NCI-H2029 (cell line): ENCODE measurements around the gene CMYA5.
A peak's percentile ranks its signal among the peaks of the same experiment; 100 is the strongest.
"Not testable (repeated sequence)": the region's sequence is repeated elsewhere in the genome, so short reads cannot be mapped to it uniquely, and the experiment has no call there.

Source experiments
- DNase-seq: peaks from one replicate; lab custom pipeline; 2025; lab: John Stamatoyannopoulos, UW

CMYA5 gene

GRCh38 chr5:79689541-79690466 is at the start of gene CMYA5:
TSS of gene CMYA5 (plus strand) at chr5:79689836. CDS start at chr5:79689908, 72 bp downstream.
- DNase-seq, result no peak

DNA sequence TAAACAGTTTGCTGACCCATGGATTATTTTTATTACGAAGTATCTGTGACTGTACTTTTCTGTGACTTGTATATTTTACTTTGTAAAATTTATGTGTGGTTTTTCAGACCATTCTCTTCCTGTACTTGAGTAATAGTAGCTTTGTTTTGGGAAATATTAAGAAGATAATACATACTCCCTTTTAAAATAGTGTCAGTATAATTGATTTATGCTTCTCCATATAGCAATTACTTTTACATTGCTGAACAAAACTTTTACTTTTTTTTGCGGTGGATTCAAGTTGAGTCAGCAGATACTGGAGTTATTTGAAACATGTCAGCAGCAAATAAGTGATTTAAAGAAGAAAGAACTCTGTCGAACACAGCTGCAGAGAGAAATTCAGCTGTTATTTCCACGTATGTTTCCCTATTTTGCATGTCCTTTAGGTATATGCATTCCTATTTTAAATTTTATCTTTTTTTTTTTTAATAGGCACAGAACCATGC is 49.0 kb upstream of the CMYA5 start:
- DNase-seq, result no peak

DNA sequence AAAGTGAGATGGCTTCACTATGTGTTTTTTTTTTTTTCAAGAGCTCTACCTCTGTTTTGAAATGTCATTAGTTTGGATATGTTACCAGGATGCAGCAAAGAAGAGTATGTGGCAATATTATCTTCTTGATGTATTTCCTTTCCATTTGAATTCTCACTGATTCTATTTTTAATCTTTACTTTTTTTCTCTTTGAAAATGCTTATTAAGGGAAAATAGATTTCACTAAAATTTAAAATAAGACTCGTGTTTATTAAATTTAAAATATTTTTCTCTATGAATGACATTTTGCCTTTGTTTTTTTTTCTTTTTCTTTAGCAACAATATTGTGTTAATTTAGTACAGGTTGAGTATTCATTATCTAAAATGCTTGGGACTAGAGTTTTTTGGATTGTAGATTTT is 48.2 kb upstream of the CMYA5 start:
- DNase-seq, result no peak

GRCh38 chr5:79642210-79642609 is 47.4 kb upstream of the CMYA5 start:
- no peak for DNase-seq

GRCh38 chr5:79653843-79654242 is 35.8 kb upstream of the CMYA5 start:
- DNase-seq, result no peak

- no peak for DNase-seq
Measured at GRCh38 chr5:79663212-79663611, 26.4 kb upstream of the CMYA5 start.

DNA sequence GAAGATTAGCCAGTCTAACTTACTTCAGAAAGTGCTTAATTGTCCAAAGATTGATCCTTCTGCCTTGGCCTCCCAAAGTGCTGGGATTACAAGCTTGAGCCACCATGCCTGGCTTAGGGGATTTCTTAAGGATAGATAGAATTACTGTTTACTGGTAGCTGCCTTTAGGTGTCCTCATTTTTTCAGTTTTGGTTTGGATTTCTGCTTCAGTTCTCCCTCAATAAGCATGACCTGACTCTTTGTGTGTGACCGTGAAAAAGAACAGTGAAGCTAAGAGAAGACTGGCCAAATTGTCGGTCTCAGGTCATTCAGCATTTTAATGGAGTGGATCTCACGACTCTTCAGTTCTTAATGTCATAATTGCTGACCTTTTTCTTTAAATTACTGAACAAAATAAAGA is 22.9 kb upstream of the CMYA5 start:
- DNase-seq, result no peak

DNA sequence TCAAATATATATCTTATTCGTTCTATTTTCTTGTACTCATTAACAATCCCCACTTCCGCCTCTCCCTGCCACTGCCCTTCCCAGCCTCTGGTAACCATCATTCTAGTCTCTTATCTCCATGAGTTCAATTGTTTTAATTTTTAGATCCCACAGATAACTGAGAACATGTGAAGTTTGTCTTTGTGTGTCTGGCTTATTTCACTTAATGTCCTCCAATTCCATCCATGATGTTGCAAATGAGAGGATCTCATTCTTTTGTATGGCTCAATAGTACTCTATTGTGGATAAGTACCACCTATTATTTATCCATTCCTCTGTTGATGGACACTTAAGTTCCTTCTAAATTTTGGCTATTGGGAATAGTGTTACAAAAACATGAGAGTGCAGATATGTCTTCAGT is 17.2 kb upstream of the CMYA5 start:
- DNase-seq, result no peak

GRCh38 chr5:79676354-79676753 is 13.3 kb upstream of the CMYA5 start:
- DNase-seq, result not testable (repeated sequence)

- not testable (repeated sequence) for DNase-seq
Measured at GRCh38 chr5:79682102-79682501, 7.5 kb upstream of the CMYA5 start.

DNA sequence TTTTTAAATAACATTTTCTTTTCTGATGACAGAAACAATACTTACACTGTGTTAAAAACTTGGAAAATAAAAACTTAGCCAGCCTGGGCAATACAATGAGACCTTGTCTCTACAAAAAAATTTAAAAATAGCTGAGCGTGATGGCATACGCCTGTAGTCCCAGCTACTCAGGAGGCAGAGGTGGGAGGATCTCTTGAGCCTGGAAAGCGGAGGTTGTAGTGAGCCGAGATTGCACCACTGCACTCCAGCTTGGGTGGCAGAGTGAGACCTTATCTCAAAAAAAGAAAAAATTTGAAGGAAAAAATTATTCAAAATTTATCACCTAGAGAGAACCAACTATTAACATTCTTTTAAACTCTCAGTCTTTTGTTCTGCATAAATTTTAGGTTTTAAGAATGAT is 4.9 kb upstream of the CMYA5 start:
- DNase-seq, result no peak

GRCh38 chr5:79685627-79686026 is 4.0 kb upstream of the CMYA5 start:
- DNase-seq, result no peak

DNA sequence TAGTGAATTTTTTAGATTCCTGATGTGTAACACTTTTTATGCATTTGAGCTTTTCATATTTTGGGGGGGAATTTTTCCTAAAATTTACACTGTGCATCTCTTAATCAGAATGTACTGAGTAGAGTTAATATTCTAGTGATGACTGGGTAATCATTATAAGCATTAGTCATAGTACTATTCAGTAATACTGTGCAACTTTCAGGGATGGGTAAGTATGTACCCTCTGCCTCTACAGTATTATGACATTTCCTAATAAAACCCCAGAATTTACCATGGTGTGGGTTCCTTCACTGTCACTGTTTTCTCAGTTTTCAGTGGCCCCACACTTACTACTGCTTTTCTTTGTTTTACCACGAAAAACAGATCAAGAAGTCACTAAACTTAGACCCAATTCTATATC is 2.8 kb upstream of the CMYA5 start:
- no peak for DNase-seq

DNA sequence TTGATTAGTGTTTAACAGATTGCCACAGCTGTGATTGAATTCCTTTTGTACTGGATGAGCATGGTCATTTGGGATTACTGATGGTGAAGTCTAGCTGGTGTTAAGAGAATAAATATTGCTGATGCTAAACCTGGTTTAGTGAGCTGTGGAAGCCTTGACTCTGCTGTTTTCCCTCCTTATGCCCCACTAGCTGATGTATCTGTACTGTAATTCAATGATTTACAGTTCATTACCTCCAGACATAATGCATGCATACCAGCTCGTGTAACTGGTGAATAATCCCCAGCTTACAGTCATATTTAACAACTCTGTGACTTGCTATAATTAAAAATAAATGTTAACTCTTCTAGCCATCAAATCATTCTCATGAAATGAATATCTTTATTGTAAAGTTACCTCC is 1.7 kb upstream of the CMYA5 start:
- DNase-seq, result no peak

GRCh38 chr5:79691007-79691406 is 1.4 kb downstream of the CMYA5 start:
- peak; percentile 27 for DNase-seq

DNA sequence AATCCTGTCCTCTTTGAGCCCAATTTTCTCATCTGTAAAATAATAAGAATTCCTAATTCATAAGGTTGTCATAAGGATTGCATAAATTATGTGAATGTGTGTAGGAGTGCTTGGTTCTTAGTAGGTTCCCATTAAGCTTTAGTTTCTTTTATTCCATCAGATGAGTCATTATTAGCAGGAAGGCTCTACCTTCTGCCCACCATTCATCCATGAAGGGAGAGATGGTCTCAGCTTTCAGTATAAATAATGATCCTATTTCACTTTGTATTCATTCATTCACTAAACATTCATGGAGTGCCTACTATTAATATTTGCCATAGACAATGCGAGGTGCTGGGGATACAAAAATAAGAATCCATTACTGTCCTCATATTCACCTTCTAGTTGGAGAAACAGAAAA is 3.0 kb downstream of the CMYA5 start:
- peak; percentile 66 for DNase-seq

DNA sequence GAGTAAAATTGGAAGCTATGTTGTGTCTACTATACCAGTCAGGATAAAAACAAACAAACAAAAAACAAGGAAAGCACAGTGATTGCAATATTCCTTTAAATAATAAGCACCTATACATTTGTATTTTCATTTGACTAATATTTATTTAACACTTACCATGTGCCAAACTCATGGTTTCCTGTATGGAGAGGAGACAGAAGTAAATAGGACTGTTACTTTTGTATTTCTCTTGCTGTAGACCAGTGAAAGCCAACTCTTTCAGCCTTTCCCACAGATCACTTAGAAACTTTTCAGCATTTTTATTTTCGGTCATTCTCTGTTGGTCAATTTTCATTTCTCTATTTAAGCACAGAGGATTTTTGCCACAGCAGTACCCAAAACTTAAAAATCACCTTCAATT is 4.5 kb downstream of the CMYA5 start:
- DNase-seq, result no peak

- DNase-seq, result peak; percentile 89
Measured at GRCh38 chr5:79694652-79695051, 5.0 kb downstream of the CMYA5 start.

DNA sequence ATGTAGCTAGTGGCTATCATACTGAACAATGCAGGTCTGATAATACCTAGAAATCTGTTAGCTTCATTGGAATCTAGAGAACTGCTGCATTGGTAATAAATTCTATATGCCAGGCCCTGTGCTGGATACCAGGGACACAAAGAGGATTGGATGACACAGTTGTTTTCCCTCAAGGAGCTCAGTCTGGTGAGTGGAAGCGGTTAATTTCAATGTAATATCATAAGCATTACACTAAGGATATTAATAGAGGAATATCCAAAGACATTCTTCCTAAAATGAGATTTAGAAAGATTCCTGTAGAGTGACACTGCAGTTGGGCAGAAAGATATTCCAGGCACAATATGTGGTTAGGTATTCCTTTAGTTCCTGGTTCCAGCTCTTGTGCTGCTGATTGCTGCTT is 5.9 kb downstream of the CMYA5 start:
- DNase-seq, result no peak

DNA sequence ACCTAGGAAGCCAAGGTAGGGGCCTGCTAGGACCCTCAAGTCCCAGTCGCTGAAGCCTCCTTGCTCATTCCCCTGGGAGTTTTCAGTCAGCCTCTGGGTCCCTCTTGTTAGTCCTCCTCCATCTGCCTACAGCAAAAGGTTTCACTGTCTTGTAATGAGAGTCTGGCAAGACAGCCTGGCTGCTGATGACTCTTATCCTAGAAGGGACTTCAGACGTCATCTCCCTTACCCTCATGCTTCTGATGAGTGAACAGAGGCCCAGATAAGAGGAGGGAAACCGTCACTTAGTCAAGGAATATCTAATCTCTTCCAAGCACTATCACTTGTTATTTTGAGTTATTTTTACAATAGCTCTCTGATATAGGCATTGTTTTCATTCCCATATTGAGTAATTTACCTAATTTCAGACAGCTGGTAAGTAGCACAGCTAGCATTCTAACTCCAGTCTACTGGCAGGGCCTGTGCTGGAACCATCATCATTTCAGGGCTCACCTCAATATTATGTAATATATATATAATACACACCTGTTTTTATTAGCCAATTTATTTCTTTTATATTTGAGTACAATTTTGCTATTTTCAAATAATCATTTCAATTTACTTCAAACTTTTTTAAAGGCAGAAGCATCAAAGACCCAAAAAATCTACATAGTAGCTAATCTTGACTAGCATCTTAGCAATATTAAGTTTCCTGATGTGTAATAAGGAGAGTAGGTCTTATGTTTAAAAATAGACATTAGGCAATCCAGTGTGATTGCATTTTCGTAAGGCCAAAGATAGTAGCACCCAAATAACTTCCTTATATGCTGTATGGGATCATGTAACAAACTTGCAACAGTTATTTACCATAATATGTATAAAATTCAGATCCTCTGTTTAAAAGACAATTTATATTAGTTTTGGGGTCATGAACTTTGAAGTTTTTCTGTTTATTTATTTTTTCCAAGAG is 7.9 kb downstream of the CMYA5 start:
- DNase-seq, result no peak

DNA sequence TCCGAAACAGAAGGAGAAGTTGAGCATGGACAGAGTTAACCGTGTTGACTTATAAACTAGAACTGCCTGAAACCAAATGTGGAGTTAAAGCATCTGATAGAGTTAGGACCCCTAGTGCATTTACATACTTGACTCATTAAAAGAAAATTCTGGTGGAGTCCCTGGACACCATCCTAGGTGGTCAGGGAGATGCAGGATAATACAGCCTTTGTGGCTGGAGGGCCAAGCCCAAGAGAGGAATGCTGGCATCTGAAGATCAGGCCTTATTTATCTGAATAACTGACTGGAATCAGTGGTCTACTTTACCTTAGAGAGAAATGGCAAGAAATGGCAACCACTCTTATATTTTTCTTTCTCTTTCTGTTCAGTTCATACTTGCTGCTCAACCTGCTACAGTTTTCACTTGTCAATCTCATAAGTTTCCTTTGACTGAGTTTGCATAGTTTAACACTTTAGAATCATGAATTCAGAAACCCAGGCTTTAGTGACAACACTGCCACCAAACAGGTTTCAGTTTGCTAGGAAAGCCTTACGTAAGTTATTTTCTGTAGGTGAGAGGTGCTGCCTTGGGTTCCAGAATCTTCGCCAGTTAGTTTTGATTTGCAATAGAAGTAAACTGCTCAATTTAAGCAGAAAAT is 10.2 kb downstream of the CMYA5 start:
- no peak for DNase-seq
